IMR-90 (cell line): ENCODE results near the gene CNOT2. TPM values are rescaled to one million over a fixed set of nuclear protein-coding genes. Genes with fewer than 3 reads are reported as not detected.
A peak's percentile ranks its signal among the peaks of the same experiment; 100 is the strongest.

ENCODE experiments used
- ATAC-seq: fragments of 200-7000 bp; cut with Tn5 transposase; 2 replicates; pipeline ENCODE4 v1.9.1; 2020; ENCODE audit warnings: low read depth, mild to moderate bottlenecking, moderate library complexity
- BruUV-seq: library from RNA; stranded (reverse); fragments of 400-500 nt; replicated peaks from 2 replicates; lab custom pipeline; 2021; lab: Mats Ljungman, UMichigan
- CTCF ChIA-PET: fragments of 300-600 bp; formaldehyde crosslinking; extraction: SDS; loops from one replicate; lab custom pipeline; 2021; ENCODE audit warnings: antibody characterized with exemption; lab: Yijun Ruan, JAX
- POLR2A ChIA-PET: fragments of 300-600 bp; sonication (Branson Sonifier 250); formaldehyde crosslinking; loops from one replicate; lab custom pipeline; 2022; ENCODE audit warnings: antibody characterized with exemption; ENCODE audit not compliant: unreplicated experiment; lab: Charles Lee
- DNase-seq: peaks from one replicate; pipeline ENCODE4 v3.0.0; 2013
- H2AFZ ChIP-seq: replicated peaks from 2 replicates; pipeline ENCODE3; 2013; ENCODE audit warnings: low read length, mild to moderate bottlenecking; ENCODE audit not compliant: poor library complexity
- H2AK5ac ChIP-seq: 2 replicates; pipeline ENCODE4 v1.6.1; 2013; ENCODE audit warnings: low read depth, low read length, inconsistent platforms
- H2AK9ac ChIP-seq: replicated peaks from 2 replicates; pipeline ENCODE3; 2013; ENCODE audit warnings: mild to moderate bottlenecking, low read depth, low read length, moderate library complexity; ENCODE audit not compliant: poor library complexity
- H2BK120ac ChIP-seq: 2 replicates; pipeline ENCODE4 v1.6.1; 2013; ENCODE audit warnings: low read depth, low read length, inconsistent platforms
- H2BK15ac ChIP-seq: 3 replicates; pipeline ENCODE4 v1.6.1; 2013; ENCODE audit warnings: low read depth, low read length, inconsistent platforms
- H2BK20ac ChIP-seq: 2 replicates; pipeline ENCODE4 v1.6.1; 2013; ENCODE audit warnings: low read depth, mild to moderate bottlenecking, inconsistent platforms, low read length, moderate library complexity
- H2BK5ac ChIP-seq: 2 replicates; pipeline ENCODE4 v1.6.1; 2013; ENCODE audit warnings: mild to moderate bottlenecking, low read depth, low read length, inconsistent platforms; ENCODE audit not compliant: poor library complexity, severe bottlenecking
- H3K14ac ChIP-seq: replicated peaks from 2 replicates; pipeline ENCODE4 v1.6.1; 2013; ENCODE audit warnings: low read depth, low read length, inconsistent platforms
- H3K18ac ChIP-seq: 2 replicates; pipeline ENCODE4 v1.6.1; 2013; ENCODE audit warnings: low read depth, low read length, control low read depth
- H3K23ac ChIP-seq: 2 replicates; pipeline ENCODE4 v1.6.1; 2013; ENCODE audit warnings: low read depth, low read length, inconsistent platforms
- H3K27ac ChIP-seq: 2 replicates; pipeline ENCODE4 v1.5.1; 2013; ENCODE audit warnings: mild to moderate bottlenecking, control low read depth, low read length; ENCODE audit not compliant: insufficient read depth
- H3K27me3 ChIP-seq: 2 replicates; pipeline ENCODE4 v1.6.1; 2013; ENCODE audit warnings: low read length; ENCODE audit not compliant: control insufficient read depth, insufficient read depth
- H3K36me3 ChIP-seq: 2 replicates; pipeline ENCODE4 v1.6.1; 2013; ENCODE audit warnings: low read length, mixed read lengths; ENCODE audit not compliant: control insufficient read depth, insufficient read depth
- H3K4ac ChIP-seq: 2 replicates; pipeline ENCODE4 v1.6.1; 2013; ENCODE audit warnings: low read depth, low read length, inconsistent platforms
- H3K4me1 ChIP-seq: 2 replicates; pipeline ENCODE4 v1.6.1; 2013; ENCODE audit warnings: low read length, mixed read lengths; ENCODE audit not compliant: control insufficient read depth, insufficient read depth
- H3K4me2 ChIP-seq: 2 replicates; pipeline ENCODE4 v1.6.1; 2013; ENCODE audit warnings: low read depth, mild to moderate bottlenecking, control low read depth, low read length, moderate library complexity
- H3K4me3 ChIP-seq: 2 replicates; pipeline ENCODE4 v1.5.1; 2013; ENCODE audit warnings: low read depth, mild to moderate bottlenecking, control low read depth, low read length, moderate library complexity; ENCODE audit not compliant: insufficient read depth
- H3K56ac ChIP-seq: 2 replicates; pipeline ENCODE4 v1.6.1; 2013; ENCODE audit warnings: low read length, inconsistent platforms; ENCODE audit not compliant: insufficient read depth; ENCODE audit errors: extremely low read depth
- H3K79me1 ChIP-seq, 2 experiments: 2 replicates each; pipeline ENCODE4 v1.6.1; 2013; ENCODE audit warnings: low read length in 2 of 2, inconsistent platforms in 1 of 2, low read depth in 1 of 2
- H3K9ac ChIP-seq: 2 replicates; pipeline ENCODE4 v1.6.1; 2013; ENCODE audit warnings: low read depth, low read length, control low read depth
- H3K9me1 ChIP-seq: 2 replicates; pipeline ENCODE4 v1.6.1; 2013; ENCODE audit warnings: low read length, inconsistent platforms; ENCODE audit not compliant: insufficient read depth
- H3K9me3 ChIP-seq: 2 replicates; pipeline ENCODE4 v1.6.1; 2013; ENCODE audit warnings: low read length; ENCODE audit not compliant: control insufficient read depth, insufficient read depth
- H4K20me1 ChIP-seq: 2 replicates; pipeline ENCODE4 v1.6.1; 2013; ENCODE audit warnings: low read length, inconsistent platforms; ENCODE audit not compliant: insufficient read depth
- H4K5ac ChIP-seq: 2 replicates; pipeline ENCODE4 v1.6.1; 2013; ENCODE audit warnings: mild to moderate bottlenecking, low read depth, low read length, control low read depth
- H4K8ac ChIP-seq, 2 experiments: 2 replicates each; pipeline ENCODE4 v1.6.1; 2013; ENCODE audit warnings: low read depth in 2 of 2, low read length in 2 of 2, control low read depth in 1 of 2, inconsistent platforms in 1 of 2
- H4K91ac ChIP-seq: 2 replicates; pipeline ENCODE4 v1.6.1; 2013; ENCODE audit warnings: low read depth, low read length, inconsistent platforms; ENCODE audit not compliant: insufficient read depth
- BHLHE40 ChIP-seq: fragments of 150-350 bp; IDR thresholded peaks from 2 replicates; pipeline ENCODE4 v1.6.1; 2016; ENCODE audit warnings: mild to moderate bottlenecking, low read depth, low read length
- CEBPB ChIP-seq: IDR thresholded peaks from 2 replicates; pipeline ENCODE4 v1.6.1; 2012; ENCODE audit warnings: low read depth, low read length, improper control_type of control experiment
- CHD1 ChIP-seq: IDR thresholded peaks from 2 replicates; pipeline ENCODE4 v1.6.1; 2012; ENCODE audit warnings: low read depth, low read length, improper control_type of control experiment
- FOS ChIP-seq: fragments of 150-350 bp; IDR thresholded peaks from 2 replicates; pipeline ENCODE4 v1.6.1; 2016; ENCODE audit warnings: low read depth, low read length
- MAFK ChIP-seq: IDR thresholded peaks from 2 replicates; pipeline ENCODE4 v1.6.1; 2012; ENCODE audit warnings: low read depth, low read length, improper control_type of control experiment
- MXI1 ChIP-seq: IDR thresholded peaks from 2 replicates; pipeline ENCODE4 v1.6.1; 2012; ENCODE audit warnings: low read depth, mild to moderate bottlenecking, low read length, moderate library complexity, borderline replicate concordance
- NFE2L2 ChIP-seq: fragments of 150-350 bp; IDR thresholded peaks from 2 replicates; pipeline ENCODE4 v1.6.1; 2016; ENCODE audit warnings: low read depth, mild to moderate bottlenecking, low read length
- RAD21 ChIP-seq: IDR thresholded peaks from 2 replicates; pipeline ENCODE4 v1.6.1; 2012; ENCODE audit warnings: low read length, improper control_type of control experiment
- SMC3 ChIP-seq: fragments of 150-350 bp; IDR thresholded peaks from 2 replicates; pipeline ENCODE4 v1.6.1; 2016; ENCODE audit warnings: low read depth, mild to moderate bottlenecking, antibody characterized with exemption, low read length, moderate library complexity
- WGBS, 2 experiments: methylation state at CpG; one replicate each; pipeline versions ENCODE4 v1.1.5 to v1.1.7; 2013; ENCODE audit warnings: missing lambda C conversion rate in 2 of 2; ENCODE audit not compliant: insufficient read length in 1 of 2; ENCODE audit errors: extremely low coverage in 2 of 2; 5-methylcytosine and 5-hydroxymethylcytosine counted together
- dilution Hi-C: fragments of 300-500 bp; cut with HindIII; formaldehyde crosslinking; loops from one replicate; pipeline ENCODE4 v1.14.3; 2018; ENCODE audit warnings: low sequenced_read_pairs; ENCODE audit not compliant: unreplicated experiment
- in situ Hi-C: fragments of 300-500 bp; cut with MboI; formaldehyde crosslinking; loops from 3 replicates; pipeline ENCODE4 v1.14.3; 2019; ENCODE audit warnings: low sequenced_read_pairs, inconsistent platforms, mixed read lengths
- intact Hi-C: fragments of 100-400 bp; cut with micrococcal nuclease; formaldehyde crosslinking; loops from 2 replicates; pipeline ENCODE4 v1.10.0; 2022
- polyA plus RNA-seq, 3 experiments: library from polyadenylated mRNA; depleted of rRNA; stranded (reverse); fragments of >200 nt; gene quantifications; 2 replicates each; pipeline ENCODE4 v1.2.3, GENCODE V29; 2012; ENCODE audit warnings: low replicate concordance in 1 of 3
- total RNA-seq: library from RNA; depleted of rRNA; stranded (reverse); fragments of >200 nt; gene quantifications from 2 replicates; pipeline ENCODE4 v1.2.3, GENCODE V29; 2012
- TF ChIP-seq, protein P1 (sequence below): fragments of 150-350 bp; IDR thresholded peaks from 2 replicates; pipeline ENCODE4 v1.6.1; 2016; ENCODE audit warnings: low read depth, mild to moderate bottlenecking, low read length, moderate library complexity, borderline replicate concordance
- TF ChIP-seq, protein P2 (sequence below): fragments of 150-350 bp; IDR thresholded peaks from 2 replicates; pipeline ENCODE4 v1.6.1; 2017; ENCODE audit warnings: mild to moderate bottlenecking, antibody characterized with exemption, low read length, low read depth

CNOT2 gene
- total and polyA plus RNA-seq, 2 of the 4 experiments (the other 2 are of a cell fraction) = 63.4 to 159 TPM

DNA sequence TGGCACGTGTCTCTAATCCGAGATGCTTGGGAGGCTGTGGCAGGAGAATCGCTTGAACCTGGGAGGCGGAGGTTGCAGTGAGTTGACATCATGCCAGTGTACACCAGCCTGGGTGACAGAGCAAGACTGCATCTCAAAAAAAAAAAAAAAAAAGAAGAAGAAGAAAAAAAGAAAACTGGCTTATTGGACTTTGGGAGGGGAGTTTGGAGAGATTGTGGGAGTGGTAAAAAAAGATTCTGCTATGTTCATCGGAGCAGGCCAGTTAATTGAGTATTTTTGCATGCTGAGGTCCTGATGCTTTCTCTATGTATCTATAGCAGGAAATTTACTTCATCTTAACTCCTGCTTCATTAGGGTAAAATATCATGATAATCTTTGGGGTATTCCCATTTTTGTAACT lies 11.6 kb downstream of the CNOT2 start:
- H2AFZ ChIP-seq = no peak overlapping the region
- no peaks in the 10 kb centered on the region for H3K9me3 ChIP-seq
- no peak overlapping the region for H3K4me3 ChIP-seq
- H3K23ac ChIP-seq = peak overlapping the region; percentile 13; the same call in 1 of the 2 replicates
- no peak overlapping the region for H3K56ac ChIP-seq
- WGBS, 2 experiments = 80% methylated on average over 1 of the region's 5 CpGs; no CpG with 5 or more reads in 1 of the 2 experiments
- intact Hi-C loops (no loop called here), dilution Hi-C loops (no loop called here), in situ Hi-C loops (no loop called here)
- H4K20me1 ChIP-seq = peaks cover 47% of the 10 kb centered on the region; the same call in 1 of the 2 replicates
- no peak overlapping the region for H2AK5ac ChIP-seq
- ATAC-seq (no peak), DNase-seq (no peak)
- H3K14ac ChIP-seq = no peak overlapping the region
- peak overlapping the region; percentile 68; the same call in 1 of the 2 replicates for H3K27ac ChIP-seq
- H2BK15ac ChIP-seq = no peak overlapping the region
- H2BK120ac ChIP-seq = no peak overlapping the region
- H4K91ac ChIP-seq = peak overlapping the region; percentile 24; the same call in 1 of the 2 replicates
- H3K4me1 ChIP-seq = peaks cover 7% of the 10 kb centered on the region
- POLR2A ChIA-PET = no interaction called here
- peak overlapping the region; percentile 89; the same call in 1 of the 2 replicates for H3K18ac ChIP-seq
- H3K9ac ChIP-seq = peak overlapping the region; percentile 39; the same call in 1 of the 2 replicates
- H3K4me2 ChIP-seq = peak overlapping the region; percentile 50
- peak overlapping the region; percentile 50; the same call in 1 of the 2 replicates for H3K4ac ChIP-seq
- no TSS peak for BruUV-seq
- no peak overlapping the region for H2AK9ac ChIP-seq
- H3K36me3 ChIP-seq = no peaks in the 10 kb centered on the region
- H3K27me3 ChIP-seq = no peaks in the 10 kb centered on the region
- TF ChIP-seq, protein P1, sequence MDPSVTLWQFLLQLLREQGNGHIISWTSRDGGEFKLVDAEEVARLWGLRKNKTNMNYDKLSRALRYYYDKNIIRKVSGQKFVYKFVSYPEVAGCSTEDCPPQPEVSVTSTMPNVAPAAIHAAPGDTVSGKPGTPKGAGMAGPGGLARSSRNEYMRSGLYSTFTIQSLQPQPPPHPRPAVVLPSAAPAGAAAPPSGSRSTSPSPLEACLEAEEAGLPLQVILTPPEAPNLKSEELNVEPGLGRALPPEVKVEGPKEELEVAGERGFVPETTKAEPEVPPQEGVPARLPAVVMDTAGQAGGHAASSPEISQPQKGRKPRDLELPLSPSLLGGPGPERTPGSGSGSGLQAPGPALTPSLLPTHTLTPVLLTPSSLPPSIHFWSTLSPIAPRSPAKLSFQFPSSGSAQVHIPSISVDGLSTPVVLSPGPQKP = no peak
- TF ChIP-seq MXI1 = no peak
- TF ChIP-seq CEBPB = no peak
- TF ChIP-seq NFE2L2 = no peak
- TF ChIP-seq BHLHE40 = no peak
- no peak for TF ChIP-seq CHD1
- TF ChIP-seq, protein P2, sequence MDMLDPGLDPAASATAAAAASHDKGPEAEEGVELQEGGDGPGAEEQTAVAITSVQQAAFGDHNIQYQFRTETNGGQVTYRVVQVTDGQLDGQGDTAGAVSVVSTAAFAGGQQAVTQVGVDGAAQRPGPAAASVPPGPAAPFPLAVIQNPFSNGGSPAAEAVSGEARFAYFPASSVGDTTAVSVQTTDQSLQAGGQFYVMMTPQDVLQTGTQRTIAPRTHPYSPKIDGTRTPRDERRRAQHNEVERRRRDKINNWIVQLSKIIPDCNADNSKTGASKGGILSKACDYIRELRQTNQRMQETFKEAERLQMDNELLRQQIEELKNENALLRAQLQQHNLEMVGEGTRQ = no peak
- no peak for TF ChIP-seq MAFK
- no peak for TF ChIP-seq SMC3
- TF ChIP-seq FOS = no peak
- TF ChIP-seq RAD21 = no peak
- CTCF ChIA-PET = no interaction called here
- H3K9me1 ChIP-seq = peaks cover 3% of the 10 kb centered on the region; the same call in 1 of the 2 replicates
- H4K8ac ChIP-seq = peak overlapping the region; percentile 55 to 64; a peak in 2 of 4 replicates
- H2BK5ac ChIP-seq = peak overlapping the region; percentile 80
- H4K5ac ChIP-seq = 0 out of 2 replicates have a peak overlapping the region, but pooled peaks have one; percentile 15
- peak overlapping the region; percentile 17; the same call in 1 of the 2 replicates for H2BK20ac ChIP-seq
- H3K79me1 ChIP-seq = peaks cover 9 to 48% of the 10 kb centered on the region in 2 experiments; a peak in 3 of 4 replicates
